HepG2 (cell line): ENCODE data around the gene RBM6. TPM values are rescaled to one million over a fixed set of nuclear protein-coding genes. Genes with fewer than 3 reads are reported as not detected.
A peak's percentile ranks its signal among the peaks of the same experiment; 100 is the strongest.

Experiments
- BRD4 ChIP-seq: sonication (generic); formaldehyde crosslinking; IDR thresholded peaks from 2 replicates; pipeline ENCODE4 v1.4.0; 2020; ENCODE audit warnings: missing genetic modification reagents
- CCAR2 ChIP-seq: fragments of 200-400 bp; formaldehyde crosslinking; optimal IDR thresholded peaks from 2 replicates; pipeline ENCODE3; 2018; ENCODE audit warnings: low read depth, mild to moderate bottlenecking, low read length, moderate library complexity
- CREM ChIP-seq, 2 experiments: sonication (generic) in 1 of 2; formaldehyde crosslinking in 1 of 2; IDR thresholded peaks; 2 replicates each; pipeline versions ENCODE4 v1.4.0 to v1.6.1; 2016 to 2020; ENCODE audit warnings: antibody characterized with exemption in 1 of 2, mild to moderate bottlenecking in 1 of 2, missing genetic modification reagents in 1 of 2
- FOXC1 ChIP-seq: sonication (generic); formaldehyde crosslinking; IDR thresholded peaks from 2 replicates; pipeline ENCODE4 v1.8.0; 2022; ENCODE audit warnings: mild to moderate bottlenecking, missing genetic modification reagents, borderline replicate concordance
- HDAC1 ChIP-seq: sonication (generic); formaldehyde crosslinking; IDR thresholded peaks from 2 replicates; pipeline ENCODE4 v1.5.1; 2020; ENCODE audit warnings: mild to moderate bottlenecking, missing genetic modification reagents
- HOXA7 ChIP-seq: sonication (generic); formaldehyde crosslinking; IDR thresholded peaks from 2 replicates; pipeline ENCODE4 v1.8.1; 2022; ENCODE audit warnings: mild to moderate bottlenecking, missing genetic modification reagents, moderate library complexity
- JUN ChIP-seq: sonication (generic); formaldehyde crosslinking; IDR thresholded peaks from 2 replicates; pipeline ENCODE4 v1.4.0; 2020; ENCODE audit warnings: mild to moderate bottlenecking, missing genetic modification reagents
- JUND ChIP-seq: sonication (generic); formaldehyde crosslinking; IDR thresholded peaks from 2 replicates; pipeline ENCODE4 v1.8.0; 2022; ENCODE audit warnings: mild to moderate bottlenecking, missing genetic modification reagents
- KDM6A ChIP-seq: IDR thresholded peaks from 2 replicates; pipeline ENCODE4 v1.6.1; 2016; ENCODE audit warnings: low read depth
- NFE2L1 ChIP-seq: sonication (generic); formaldehyde crosslinking; IDR thresholded peaks from 2 replicates; pipeline ENCODE4 v1.4.0; 2020; ENCODE audit warnings: missing genetic modification reagents, mild to moderate bottlenecking, borderline replicate concordance
- PBX3 ChIP-seq: sonication (generic); formaldehyde crosslinking; IDR thresholded peaks from 2 replicates; pipeline ENCODE4 v1.8.1; 2023; ENCODE audit warnings: missing genetic modification reagents, inconsistent platforms, borderline replicate concordance
- POLR2G ChIP-seq: fragments of 200-400 bp; formaldehyde crosslinking; IDR thresholded peaks from 2 replicates; pipeline ENCODE4 v1.6.1; 2018; ENCODE audit warnings: mild to moderate bottlenecking, low read depth, low read length, moderate library complexity
- RORA ChIP-seq: sonication (generic); formaldehyde crosslinking; IDR thresholded peaks from 2 replicates; pipeline ENCODE4 v1.5.0; 2020; ENCODE audit warnings: mild to moderate bottlenecking, missing genetic modification reagents, moderate library complexity
- TEAD3 ChIP-seq: optimal IDR thresholded peaks from 2 replicates; pipeline ENCODE3; 2016; ENCODE audit warnings: borderline replicate concordance
- YEATS2 ChIP-seq: sonication (generic); formaldehyde crosslinking; IDR thresholded peaks from 2 replicates; pipeline ENCODE4 v1.4.0; 2020; ENCODE audit warnings: missing genetic modification reagents, borderline replicate concordance
- ZFX ChIP-seq: sonication (generic); formaldehyde crosslinking; IDR thresholded peaks from 2 replicates; pipeline ENCODE4 v1.4.0; 2020; ENCODE audit warnings: mild to moderate bottlenecking, low read depth, missing genetic modification reagents, moderate library complexity
- ZNF138 ChIP-seq: sonication (generic); formaldehyde crosslinking; IDR thresholded peaks from 2 replicates; pipeline ENCODE4 v1.5.0; 2020; ENCODE audit warnings: mild to moderate bottlenecking, low read depth, missing genetic modification reagents
- ZNF274 ChIP-seq: sonication (generic); formaldehyde crosslinking; IDR thresholded peaks from 2 replicates; pipeline ENCODE4 v1.5.1; 2020; ENCODE audit warnings: mild to moderate bottlenecking, missing genetic modification reagents
- ZNF33B ChIP-seq: sonication (generic); formaldehyde crosslinking; IDR thresholded peaks from 2 replicates; pipeline ENCODE4 v1.5.1; 2020; ENCODE audit warnings: mild to moderate bottlenecking, missing genetic modification reagents
- ZNF552 ChIP-seq: sonication (generic); formaldehyde crosslinking; IDR thresholded peaks from 2 replicates; pipeline ENCODE4 v1.9.0; 2022; ENCODE audit warnings: missing genetic modification reagents, mild to moderate bottlenecking, borderline replicate concordance
- ZNF563 ChIP-seq: sonication (generic); formaldehyde crosslinking; IDR thresholded peaks from 2 replicates; pipeline ENCODE4 v1.8.0; 2022; ENCODE audit warnings: mild to moderate bottlenecking, moderate library complexity, missing genetic modification reagents
- ZNF710 ChIP-seq: sonication (generic); formaldehyde crosslinking; IDR thresholded peaks from 2 replicates; pipeline ENCODE4 v1.5.0; 2020; ENCODE audit warnings: mild to moderate bottlenecking, missing genetic modification reagents, borderline replicate concordance
- ZNF792 ChIP-seq: IDR thresholded peaks from 2 replicates; pipeline ENCODE4 v1.6.1; 2016
- ZSCAN29 ChIP-seq: sonication (generic); formaldehyde crosslinking; conservative IDR thresholded peaks from 2 replicates; pipeline ENCODE4 v1.4.0; 2020; ENCODE audit warnings: mild to moderate bottlenecking, missing genetic modification reagents
- polyA plus RNA-seq, 8 experiments: library from polyadenylated mRNA; depleted of rRNA in 3 of 8; stranded (reverse) in 7 of 8; unstranded in 1 of 8; fragments of >200 nt; fragmentation: Illumina TruSeq in 4 of 8; extraction: Trizol in 4 of 8; gene quantifications; 2 replicates each; pipeline versions ENCODE4 v1.2.1 to v1.2.3, GENCODE V29; 2011 to 2016; ENCODE audit warnings: low read depth in 4 of 8, missing spikeins in 1 of 8, mixed read lengths in 1 of 8; ENCODE audit not compliant: insufficient read depth in 1 of 8
- total RNA-seq, 5 experiments: library from RNA; depleted of rRNA; stranded (reverse); fragments of >200 nt; fragmentation: Illumina TruSeq; extraction: Trizol; gene quantifications; 2 replicates each; pipeline ENCODE4 v1.2.3, GENCODE V29; 2016; ENCODE audit warnings: low read depth in 1 of 5
- TF ChIP-seq, protein P1 (sequence below): sonication (generic); formaldehyde crosslinking; conservative IDR thresholded peaks from 2 replicates; pipeline ENCODE4 v1.8.0; 2022; ENCODE audit warnings: missing genetic modification reagents

Gene RBM6
- total and polyA plus RNA-seq, 2 of the 13 experiments (the other 11 are each of a cell fraction or from before 2014, with no cell fraction given) = 72.7 to 86.1 TPM

- 0 out of 2 replicates have a peak, but pooled peaks have one; percentile 15 for TF ChIP-seq ZNF552 (CRISPR knock-in tag)
- TF ChIP-seq PBX3 (CRISPR knock-in tag) = 0 out of 2 replicates have a peak, but pooled peaks have one; percentile 44
- peak; percentile 74; the same call in 1 of the 2 replicates for TF ChIP-seq CREM (IDR thresholded peaks at IDR 0.05)
- TF ChIP-seq CREM (CRISPR knock-in tag; IDR thresholded peaks at IDR 0.05) = no peak
- peak; percentile 63; the same call in 1 of the 2 replicates for TF ChIP-seq YEATS2 (CRISPR knock-in tag)
- TF ChIP-seq RORA (CRISPR knock-in tag) = no peak
- 0 out of 2 replicates have a peak, but pooled peaks have one; percentile 23 for TF ChIP-seq ZNF274 (CRISPR knock-in tag)
- peak; percentile 68 for TF ChIP-seq ZNF138 (CRISPR knock-in tag)
- no peak for TF ChIP-seq JUN
- no peak for TF ChIP-seq HOXA7 (CRISPR knock-in tag)
- peak; percentile 88 for TF ChIP-seq ZFX (CRISPR knock-in tag)
- no peak for TF ChIP-seq ZNF33B (CRISPR knock-in tag)
- TF ChIP-seq ZNF563 (CRISPR knock-in tag) = peak; percentile 81
- peak; percentile 3; the same call in 1 of the 2 replicates for TF ChIP-seq HDAC1
- peak; percentile 80 for TF ChIP-seq ZNF792 (CRISPR knock-in tag)
- TF ChIP-seq, protein P1, sequence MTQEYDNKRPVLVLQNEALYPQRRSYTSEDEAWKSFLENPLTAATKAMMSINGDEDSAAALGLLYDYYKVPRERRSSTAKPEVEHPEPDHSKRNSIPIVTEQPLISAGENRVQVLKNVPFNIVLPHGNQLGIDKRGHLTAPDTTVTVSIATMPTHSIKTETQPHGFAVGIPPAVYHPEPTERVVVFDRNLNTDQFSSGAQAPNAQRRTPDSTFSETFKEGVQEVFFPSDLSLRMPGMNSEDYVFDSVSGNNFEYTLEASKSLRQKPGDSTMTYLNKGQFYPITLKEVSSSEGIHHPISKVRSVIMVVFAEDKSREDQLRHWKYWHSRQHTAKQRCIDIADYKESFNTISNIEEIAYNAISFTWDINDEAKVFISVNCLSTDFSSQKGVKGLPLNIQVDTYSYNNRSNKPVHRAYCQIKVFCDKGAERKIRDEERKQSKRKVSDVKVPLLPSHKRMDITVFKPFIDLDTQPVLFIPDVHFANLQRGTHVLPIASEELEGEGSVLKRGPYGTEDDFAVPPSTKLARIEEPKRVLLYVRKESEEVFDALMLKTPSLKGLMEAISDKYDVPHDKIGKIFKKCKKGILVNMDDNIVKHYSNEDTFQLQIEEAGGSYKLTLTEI = no peak
- 0 out of 2 replicates have a peak, but pooled peaks have one; percentile 21 for TF ChIP-seq ZSCAN29
- TF ChIP-seq FOXC1 = peak; percentile 61; the same call in 1 of the 2 replicates
- peak; percentile 34 for TF ChIP-seq TEAD3 (CRISPR knock-in tag)
- no peak for TF ChIP-seq ZNF710 (CRISPR knock-in tag)
- TF ChIP-seq CCAR2 = no peak
- TF ChIP-seq NFE2L1 (CRISPR knock-in tag) = no peak
- TF ChIP-seq POLR2G = peak; percentile 88
- no peak for TF ChIP-seq JUND (CRISPR knock-in tag)
- no peak for TF ChIP-seq KDM6A (CRISPR knock-in tag)
- TF ChIP-seq BRD4 (CRISPR knock-in tag) = peak; percentile 84
These were observed 149.0 kb downstream of the RBM6 start, which contains the start of gene RBM5 (continued) for GRCh38 chr3:50088725-50089608.
